ENCODE results near the gene FGF12. TPM values are rescaled to one million over a fixed set of nuclear protein-coding genes. Genes with fewer than 3 reads are reported as not detected.

The FGF12 gene
- total and polyA plus RNA-seq, 3 experiments from 2014 or later: not detected

GRCh38 chr3:192408647-192409200 lies 318.6 kb downstream of the FGF12 start:
- Histone ChIP-seq H3K27me3 (ENCODE audit: insufficient read depth, low read length, poor library complexity, severe bottlenecking) (no peaks in the 10 kb centered on the region), H3K4me3 (ENCODE audit: low read length) (no peak overlapping the region), H3K4me1 (ENCODE audit: insufficient read depth, low read length) (no peaks in the 10 kb centered on the region), H3K9me3 (ENCODE audit: low read length) (no peaks in the 10 kb centered on the region), H3K36me3 (ENCODE audit: insufficient read depth, low read length) (no peaks in the 10 kb centered on the region), H3K27ac (ENCODE audit: low read depth, low read length) (no peak overlapping the region)
- Mint-ChIP-seq H3K36me3 (peaks cover 0 to 6% (median 0%) of the 10 kb centered on the region in 3 donors), H3K9me3 (peaks cover 0 to 9% (median 3%) of the 10 kb centered on the region in 5 donors), H3K4me3 (no peak overlapping the region), H3K27ac (no peak overlapping the region), H3K4me1 (peaks cover 3 to 7% (median 4%) of the 10 kb centered on the region in 3 donors), H3K27me3 (peaks cover 30 to 34% of the 10 kb centered on the region in 2 donors)
- POLR2A ChIA-PET: no interaction called here
- no peak for DNase-seq
- CTCF ChIA-PET: no interaction called here

- no peak overlapping the region for H3K27ac ChIP-seq (ENCODE audit: low read depth, low read length)
- H3K4me1 ChIP-seq (ENCODE audit: insufficient read depth, low read length): no peaks in the 10 kb centered on the region
- H3K36me3 Mint-ChIP-seq: peaks cover 0 to 6% (median 0%) of the 10 kb centered on the region in 3 donors
- ChIA-PET CTCF (no interaction called here), POLR2A (no interaction called here)
- no peak overlapping the region for H3K27ac Mint-ChIP-seq
- H3K9me3 Mint-ChIP-seq: peaks cover 0 to 9% (median 3%) of the 10 kb centered on the region in 5 donors
- no peak for DNase-seq
- no peaks in the 10 kb centered on the region for H3K9me3 ChIP-seq (ENCODE audit: low read length)
- H3K4me1 Mint-ChIP-seq: peaks cover 3 to 7% (median 4%) of the 10 kb centered on the region in 3 donors
- no peak overlapping the region for H3K4me3 Mint-ChIP-seq
- no peaks in the 10 kb centered on the region for H3K36me3 ChIP-seq (ENCODE audit: insufficient read depth, low read length)
- H3K4me3 ChIP-seq (ENCODE audit: low read length): no peak overlapping the region
- H3K27me3 ChIP-seq (ENCODE audit: insufficient read depth, low read length, poor library complexity, severe bottlenecking): no peaks in the 10 kb centered on the region
- peaks cover 30 to 34% of the 10 kb centered on the region in 2 donors for H3K27me3 Mint-ChIP-seq
Observed at GRCh38 chr3:192408007-192408646, 319.2 kb downstream of the FGF12 start.

- ChIA-PET POLR2A (no interaction called here), CTCF (no interaction called here)
- no peaks in the 10 kb centered on the region for H3K4me1 Mint-ChIP-seq
- H3K27ac Mint-ChIP-seq: no peak overlapping the region
- Histone ChIP-seq H3K27ac (ENCODE audit: low read depth, low read length) (no peak overlapping the region), H3K36me3 (ENCODE audit: insufficient read depth, low read length) (no peaks in the 10 kb centered on the region), H3K9me3 (ENCODE audit: low read length) (no peaks in the 10 kb centered on the region), H3K4me3 (ENCODE audit: low read length) (no peak overlapping the region), H3K4me1 (ENCODE audit: insufficient read depth, low read length) (no peaks in the 10 kb centered on the region), H3K27me3 (ENCODE audit: insufficient read depth, low read length, poor library complexity, severe bottlenecking) (no peaks in the 10 kb centered on the region)
- no peak for DNase-seq
- H3K9me3 Mint-ChIP-seq: peaks cover 0 to 5% (median 0%) of the 10 kb centered on the region in 5 donors
- H3K4me3 Mint-ChIP-seq: no peak overlapping the region
- no peaks in the 10 kb centered on the region for H3K36me3 Mint-ChIP-seq
- H3K27me3 Mint-ChIP-seq: no peaks in the 10 kb centered on the region
Observed at GRCh38 chr3:192399767-192400166, 327.6 kb downstream of the FGF12 start.

GRCh38 chr3:192397012-192397411 lies 330.3 kb downstream of the FGF12 start:
- Histone ChIP-seq H3K27me3 (ENCODE audit: insufficient read depth, low read length, poor library complexity, severe bottlenecking) (no peaks in the 10 kb centered on the region), H3K36me3 (ENCODE audit: insufficient read depth, low read length) (no peaks in the 10 kb centered on the region), H3K4me1 (ENCODE audit: insufficient read depth, low read length) (no peaks in the 10 kb centered on the region), H3K4me3 (ENCODE audit: low read length) (no peak overlapping the region), H3K9me3 (ENCODE audit: low read length) (no peaks in the 10 kb centered on the region), H3K27ac (ENCODE audit: low read depth, low read length) (no peak overlapping the region)
- H3K27ac Mint-ChIP-seq: no peak overlapping the region
- H3K4me3 Mint-ChIP-seq: no peak overlapping the region
- POLR2A ChIA-PET: no interaction called here
- no peaks in the 10 kb centered on the region for H3K27me3 Mint-ChIP-seq
- no peaks in the 10 kb centered on the region for H3K4me1 Mint-ChIP-seq
- no peak for DNase-seq
- CTCF ChIA-PET: no interaction called here
- no peaks in the 10 kb centered on the region for H3K36me3 Mint-ChIP-seq
- peaks cover 0 to 5% (median 0%) of the 10 kb centered on the region in 5 donors for H3K9me3 Mint-ChIP-seq

GRCh38 chr3:192395506-192395905 lies 331.8 kb downstream of the FGF12 start:
- no peak for DNase-seq
- ChIA-PET CTCF (no interaction called here), POLR2A (no interaction called here)
- H3K27ac Mint-ChIP-seq: no peak overlapping the region
- H3K4me3 Mint-ChIP-seq: no peak overlapping the region
- no peaks in the 10 kb centered on the region for H3K36me3 Mint-ChIP-seq
- Histone ChIP-seq H3K36me3 (ENCODE audit: insufficient read depth, low read length) (no peaks in the 10 kb centered on the region), H3K9me3 (ENCODE audit: low read length) (no peaks in the 10 kb centered on the region), H3K4me1 (ENCODE audit: insufficient read depth, low read length) (no peaks in the 10 kb centered on the region), H3K27ac (ENCODE audit: low read depth, low read length) (no peak overlapping the region), H3K27me3 (ENCODE audit: insufficient read depth, low read length, poor library complexity, severe bottlenecking) (no peaks in the 10 kb centered on the region), H3K4me3 (ENCODE audit: low read length) (no peak overlapping the region)
- H3K9me3 Mint-ChIP-seq: peaks cover 0 to 8% (median 0%) of the 10 kb centered on the region in 5 donors
- no peaks in the 10 kb centered on the region for H3K27me3 Mint-ChIP-seq
- H3K4me1 Mint-ChIP-seq: no peaks in the 10 kb centered on the region

- H3K4me3 ChIP-seq (ENCODE audit: low read length): no peak overlapping the region
- H3K4me3 Mint-ChIP-seq: no peak overlapping the region
- ChIA-PET POLR2A (no interaction called here), CTCF (no interaction called here)
- H3K9me3 Mint-ChIP-seq: peaks cover 0 to 8% (median 0%) of the 10 kb centered on the region in 5 donors
- no peak overlapping the region for H3K27ac ChIP-seq (ENCODE audit: low read depth, low read length)
- no peaks in the 10 kb centered on the region for H3K36me3 ChIP-seq (ENCODE audit: insufficient read depth, low read length)
- no peak overlapping the region for H3K27ac Mint-ChIP-seq
- no peaks in the 10 kb centered on the region for H3K9me3 ChIP-seq (ENCODE audit: low read length)
- no peaks in the 10 kb centered on the region for H3K4me1 Mint-ChIP-seq
- no peaks in the 10 kb centered on the region for H3K27me3 Mint-ChIP-seq
- H3K36me3 Mint-ChIP-seq: no peaks in the 10 kb centered on the region
- DNase-seq: no peak
- H3K27me3 ChIP-seq (ENCODE audit: insufficient read depth, low read length, poor library complexity, severe bottlenecking): no peaks in the 10 kb centered on the region
- H3K4me1 ChIP-seq (ENCODE audit: insufficient read depth, low read length): no peaks in the 10 kb centered on the region
Observed at GRCh38 chr3:192392986-192393385, 334.4 kb downstream of the FGF12 start.

- POLR2A ChIA-PET: no interaction called here
- Histone ChIP-seq H3K4me1 (ENCODE audit: insufficient read depth, low read length) (no peaks in the 10 kb centered on the region), H3K36me3 (ENCODE audit: insufficient read depth, low read length) (no peaks in the 10 kb centered on the region), H3K9me3 (ENCODE audit: low read length) (no peaks in the 10 kb centered on the region), H3K27me3 (ENCODE audit: insufficient read depth, low read length, poor library complexity, severe bottlenecking) (no peaks in the 10 kb centered on the region), H3K27ac (ENCODE audit: low read depth, low read length) (no peak overlapping the region), H3K4me3 (ENCODE audit: low read length) (no peak overlapping the region)
- no peaks in the 10 kb centered on the region for H3K4me1 Mint-ChIP-seq
- H3K4me3 Mint-ChIP-seq: no peak overlapping the region
- CTCF ChIA-PET: no interaction called here
- H3K27me3 Mint-ChIP-seq: no peaks in the 10 kb centered on the region
- H3K9me3 Mint-ChIP-seq: peaks cover 0 to 5% (median 3%) of the 10 kb centered on the region in 5 donors
- H3K36me3 Mint-ChIP-seq: no peaks in the 10 kb centered on the region
- no peak overlapping the region for H3K27ac Mint-ChIP-seq
- no peak for DNase-seq
Observed at GRCh38 chr3:192382861-192383260, 344.5 kb downstream of the FGF12 start.

GRCh38 chr3:192373586-192373985 lies 353.8 kb downstream of the FGF12 start:
- no peak overlapping the region for H3K27ac Mint-ChIP-seq
- no peak for DNase-seq
- no peaks in the 10 kb centered on the region for H3K27me3 Mint-ChIP-seq

More at GRCh38 chr3:192373586-192373985, 353.8 kb downstream of the FGF12 start:
- Histone ChIP-seq H3K4me3 (ENCODE audit: low read length) (no peak overlapping the region), H3K27ac (ENCODE audit: low read depth, low read length) (no peak overlapping the region), H3K4me1 (ENCODE audit: insufficient read depth, low read length) (no peaks in the 10 kb centered on the region), H3K27me3 (ENCODE audit: insufficient read depth, low read length, poor library complexity, severe bottlenecking) (no peaks in the 10 kb centered on the region), H3K9me3 (ENCODE audit: low read length) (no peaks in the 10 kb centered on the region), H3K36me3 (ENCODE audit: insufficient read depth, low read length) (no peaks in the 10 kb centered on the region)
- H3K4me3 Mint-ChIP-seq: no peak overlapping the region
- no peaks in the 10 kb centered on the region for H3K36me3 Mint-ChIP-seq
- ChIA-PET CTCF (no interaction called here), POLR2A (no interaction called here)
- H3K4me1 Mint-ChIP-seq: no peaks in the 10 kb centered on the region
- H3K9me3 Mint-ChIP-seq: no peaks in the 10 kb centered on the region

All from CD8-positive, alpha-beta memory T cell (primary cell).